Measurements from ENCODE around the gene MAPK7.

Gene MAPK7

GRCh38 chr17:19338031-19338990 is 40.0 kb upstream of the MAPK7 start:
- no peaks in the 10 kb centered on the region for H3K9me3 Mint-ChIP-seq
- no peak overlapping the region for H3K4me3 Mint-ChIP-seq
- ATAC-seq (peak; percentile 72), DNase-seq (peak; percentile 67)
- H3K4me1 Mint-ChIP-seq = peaks cover 5% of the 10 kb centered on the region
- no peak overlapping the region for H3K27ac Mint-ChIP-seq
- no peaks in the 10 kb centered on the region for H3K36me3 Mint-ChIP-seq (ENCODE audit: low read depth)
- H3K27me3 Mint-ChIP-seq = peaks cover 26% of the 10 kb centered on the region

DNA sequence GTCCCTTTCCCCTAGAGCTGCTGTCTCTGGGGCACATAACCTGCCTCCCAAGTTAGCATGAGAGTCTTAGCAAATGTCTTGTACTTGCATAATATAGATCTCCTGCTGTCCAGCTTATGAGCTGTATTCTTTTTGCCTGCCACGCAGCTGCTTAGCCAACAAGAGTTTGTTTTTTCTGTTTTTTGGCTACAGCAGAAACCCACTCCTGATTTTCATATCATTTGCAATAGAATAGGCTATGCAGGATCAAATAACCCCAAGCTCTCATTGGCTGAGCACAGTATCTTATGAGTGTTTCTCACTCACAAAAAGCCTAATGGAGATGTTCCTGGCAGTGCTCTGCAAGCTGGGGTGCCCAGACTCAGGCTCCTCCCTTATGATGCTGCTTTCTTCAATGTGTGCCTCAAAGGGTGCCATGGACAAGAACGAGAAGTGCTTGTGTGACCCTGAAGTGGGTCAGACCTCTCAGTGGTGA is 38.9 kb upstream of the MAPK7 start:
- H3K4me3 Mint-ChIP-seq = no peak overlapping the region
- peaks cover 26% of the 10 kb centered on the region for H3K27me3 Mint-ChIP-seq
- ATAC-seq = no peak
- no peak for DNase-seq
- H3K27ac Mint-ChIP-seq = no peak overlapping the region
- H3K9me3 Mint-ChIP-seq = no peaks in the 10 kb centered on the region
- no peaks in the 10 kb centered on the region for H3K36me3 Mint-ChIP-seq (ENCODE audit: low read depth)
- peaks cover 5% of the 10 kb centered on the region for H3K4me1 Mint-ChIP-seq

- Mint-ChIP-seq H3K4me3 (no peak overlapping the region), H3K36me3 (ENCODE audit: low read depth) (no peaks in the 10 kb centered on the region), H3K27me3 (peaks cover 21% of the 10 kb centered on the region), H3K27ac (no peak overlapping the region), H3K4me1 (peaks cover 5% of the 10 kb centered on the region), H3K9me3 (no peaks in the 10 kb centered on the region)
- ATAC-seq = no peak
- DNase-seq = no peak
These were observed 37.1 kb upstream of the MAPK7 start for GRCh38 chr17:19341211-19341631.

GRCh38 chr17:19341641-19342610 is 36.4 kb upstream of the MAPK7 start:
- peaks cover 21% of the 10 kb centered on the region for H3K27me3 Mint-ChIP-seq
- H3K9me3 Mint-ChIP-seq = no peaks in the 10 kb centered on the region
- no peak overlapping the region for H3K4me3 Mint-ChIP-seq
- DNase-seq = no peak
- H3K36me3 Mint-ChIP-seq (ENCODE audit: low read depth) = no peaks in the 10 kb centered on the region
- no peak overlapping the region for H3K27ac Mint-ChIP-seq
- H3K4me1 Mint-ChIP-seq = peaks cover 8% of the 10 kb centered on the region
- ATAC-seq = no peak

GRCh38 chr17:19342611-19343255 is 35.6 kb upstream of the MAPK7 start:
- H3K27me3 Mint-ChIP-seq = peaks cover 15% of the 10 kb centered on the region
- H3K4me3 Mint-ChIP-seq = no peak overlapping the region
- no peak for DNase-seq
- H3K4me1 Mint-ChIP-seq = peaks cover 9% of the 10 kb centered on the region
- no peaks in the 10 kb centered on the region for H3K9me3 Mint-ChIP-seq
- H3K36me3 Mint-ChIP-seq (ENCODE audit: low read depth) = no peaks in the 10 kb centered on the region
- no peak overlapping the region for H3K27ac Mint-ChIP-seq
- no peak for ATAC-seq

DNA sequence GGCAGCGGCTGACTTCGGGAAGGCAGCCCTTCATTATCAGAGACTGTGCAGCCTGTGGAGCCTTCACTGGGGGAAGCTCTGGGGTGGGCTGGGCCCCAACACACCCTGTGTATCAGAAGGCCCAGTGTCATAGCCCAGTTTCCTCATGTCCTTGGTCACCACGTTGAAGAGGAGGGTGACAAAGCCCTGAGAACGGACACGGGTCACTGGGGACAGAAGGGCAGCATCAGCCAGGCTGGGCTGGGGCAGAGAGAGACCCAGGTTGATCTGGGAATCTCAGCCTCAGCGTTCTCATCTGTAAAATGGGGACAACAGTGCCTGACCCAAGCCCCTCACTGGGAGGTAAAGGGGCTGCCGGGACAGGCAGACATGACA is 35.1 kb upstream of the MAPK7 start:
- peaks cover 15% of the 10 kb centered on the region for H3K27me3 Mint-ChIP-seq
- H3K27ac Mint-ChIP-seq = no peak overlapping the region
- ATAC-seq = no peak
- no peaks in the 10 kb centered on the region for H3K9me3 Mint-ChIP-seq
- H3K4me1 Mint-ChIP-seq = peaks cover 9% of the 10 kb centered on the region
- no peak for DNase-seq
- no peak overlapping the region for H3K4me3 Mint-ChIP-seq
- no peaks in the 10 kb centered on the region for H3K36me3 Mint-ChIP-seq (ENCODE audit: low read depth)

DNA sequence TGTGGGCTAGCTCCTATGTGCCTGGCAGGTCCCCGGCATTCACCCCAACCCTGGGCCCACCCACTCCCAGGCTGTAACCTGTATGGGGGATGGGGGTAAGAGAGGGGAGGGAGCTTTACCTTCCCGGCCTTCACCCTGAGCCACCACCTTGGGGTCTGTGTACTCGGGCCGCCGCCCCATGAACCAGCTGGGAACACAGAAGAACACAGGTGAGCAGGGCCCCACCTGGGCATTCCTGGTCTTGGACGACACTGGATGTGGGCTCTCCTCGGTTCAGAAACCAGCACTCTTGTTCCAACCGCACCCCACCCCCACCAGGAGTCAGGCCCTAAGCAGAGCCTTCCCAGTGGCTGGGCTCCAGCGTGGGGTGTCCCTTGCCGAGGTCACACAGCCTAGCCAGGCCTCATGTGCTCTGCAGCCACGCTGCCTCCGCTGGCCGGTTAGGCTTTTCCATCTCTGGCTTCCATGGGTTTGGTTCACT is 34.6 kb upstream of the MAPK7 start:
- no peaks in the 10 kb centered on the region for H3K36me3 Mint-ChIP-seq (ENCODE audit: low read depth)
- ATAC-seq (no peak), DNase-seq (no peak)
- H3K4me3 Mint-ChIP-seq = no peak overlapping the region
- H3K27me3 Mint-ChIP-seq = peaks cover 15% of the 10 kb centered on the region
- no peak overlapping the region for H3K27ac Mint-ChIP-seq
- H3K9me3 Mint-ChIP-seq = no peaks in the 10 kb centered on the region
- H3K4me1 Mint-ChIP-seq = peaks cover 9% of the 10 kb centered on the region

GRCh38 chr17:19344311-19345066 is 33.8 kb upstream of the MAPK7 start:
- no peak for ATAC-seq
- no peak for DNase-seq
- Mint-ChIP-seq H3K4me3 (no peak overlapping the region), H3K27me3 (peaks cover 15% of the 10 kb centered on the region), H3K4me1 (peaks cover 9% of the 10 kb centered on the region), H3K36me3 (ENCODE audit: low read depth) (no peaks in the 10 kb centered on the region), H3K27ac (no peak overlapping the region), H3K9me3 (no peaks in the 10 kb centered on the region)

- Mint-ChIP-seq H3K27me3 (peaks cover 13% of the 10 kb centered on the region), H3K4me1 (peaks cover 9% of the 10 kb centered on the region), H3K4me3 (no peak overlapping the region), H3K36me3 (ENCODE audit: low read depth) (no peaks in the 10 kb centered on the region), H3K9me3 (no peaks in the 10 kb centered on the region), H3K27ac (no peak overlapping the region)
- DNase-seq (no peak), ATAC-seq (no peak)
These were observed 33.2 kb upstream of the MAPK7 start for GRCh38 chr17:19345067-19345460.

GRCh38 chr17:19345486-19346350 is 32.6 kb upstream of the MAPK7 start:
- Mint-ChIP-seq H3K27ac (no peak overlapping the region), H3K4me3 (no peak overlapping the region), H3K9me3 (no peaks in the 10 kb centered on the region), H3K27me3 (peaks cover 12% of the 10 kb centered on the region), H3K4me1 (peaks cover 9% of the 10 kb centered on the region), H3K36me3 (ENCODE audit: low read depth) (no peaks in the 10 kb centered on the region)
- DNase-seq (no peak), ATAC-seq (no peak)

GRCh38 chr17:19346351-19347255 is 31.7 kb upstream of the MAPK7 start:
- H3K27ac Mint-ChIP-seq = no peak overlapping the region
- DNase-seq = no peak

More at GRCh38 chr17:19346351-19347255, 31.7 kb upstream of the MAPK7 start:
- ATAC-seq = no peak
- H3K9me3 Mint-ChIP-seq = no peaks in the 10 kb centered on the region
- H3K27me3 Mint-ChIP-seq = peaks cover 8% of the 10 kb centered on the region
- H3K36me3 Mint-ChIP-seq (ENCODE audit: low read depth) = no peaks in the 10 kb centered on the region
- peaks cover 4% of the 10 kb centered on the region for H3K4me1 Mint-ChIP-seq
- H3K4me3 Mint-ChIP-seq = no peak overlapping the region

All from activated naive CD8-positive, alpha-beta T cell treated with anti-CD3 and anti-CD28 coated beads, Interleukin-2, amount 50 U/mL, for 24 hours (primary cell).